ENCODE measurements around the gene NOX1. TPM values are rescaled to one million over a fixed set of nuclear protein-coding genes. Genes with fewer than 3 reads are reported as not detected.

The NOX1 gene
- total and polyA plus RNA-seq, 2 of the 13 experiments (the other 11 are each of a cell fraction or from before 2014, with no cell fraction given), result 0.07 TPM; not detected in 1

DNA sequence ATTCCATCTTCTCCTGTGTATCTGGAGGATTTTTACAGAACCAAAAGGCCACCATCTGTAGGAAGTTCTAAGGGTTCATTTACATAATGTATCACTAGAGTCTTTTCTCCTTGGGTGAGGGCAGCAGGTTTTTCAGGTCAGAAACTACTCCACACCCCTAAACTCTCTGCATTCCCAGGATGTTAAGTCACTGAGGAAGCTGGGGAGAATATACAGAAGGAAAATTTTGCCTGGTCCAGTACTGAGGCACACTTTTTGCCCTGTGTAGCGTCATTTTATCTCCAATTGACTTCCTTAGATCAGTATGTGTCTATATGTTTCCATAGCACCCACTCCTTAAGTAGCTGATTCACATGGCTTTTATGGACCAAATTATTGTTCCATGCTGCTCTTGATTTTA is 37.6 kb upstream of the NOX1 start (continued):
- TF ChIP-seq, protein P1, sequence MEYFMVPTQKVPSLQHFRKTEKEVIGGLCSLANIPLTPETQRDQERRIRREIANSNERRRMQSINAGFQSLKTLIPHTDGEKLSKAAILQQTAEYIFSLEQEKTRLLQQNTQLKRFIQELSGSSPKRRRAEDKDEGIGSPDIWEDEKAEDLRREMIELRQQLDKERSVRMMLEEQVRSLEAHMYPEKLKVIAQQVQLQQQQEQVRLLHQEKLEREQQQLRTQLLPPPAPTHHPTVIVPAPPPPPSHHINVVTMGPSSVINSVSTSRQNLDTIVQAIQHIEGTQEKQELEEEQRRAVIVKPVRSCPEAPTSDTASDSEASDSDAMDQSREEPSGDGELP (IDR thresholded peaks at IDR 0.05; ENCODE audit: borderline replicate concordance, low read depth), result no peak
- no peak for TF ChIP-seq SMAD3 (CRISPR knock-in tag; IDR thresholded peaks at IDR 0.05)

DNA sequence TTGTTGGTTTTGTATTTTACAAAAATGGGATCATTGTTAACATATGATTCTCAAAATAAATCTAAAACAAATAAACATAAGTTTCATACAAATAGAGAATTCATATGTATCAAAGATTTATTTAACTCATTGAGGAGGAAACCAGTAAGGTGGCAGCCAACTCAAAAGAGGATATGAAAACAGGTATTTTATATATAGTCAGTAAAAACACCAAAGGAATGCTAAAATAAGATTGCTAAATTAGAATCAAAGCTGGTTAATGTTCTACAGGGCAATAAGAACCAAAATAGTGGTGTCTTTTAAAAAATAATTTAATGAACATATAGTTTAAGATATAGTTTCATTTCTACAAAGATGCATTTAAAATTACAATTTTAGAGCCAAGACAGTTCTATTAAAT is 31.5 kb upstream of the NOX1 start:
- intact Hi-C loops (cut with micrococcal nuclease; ENCODE audit: unreplicated experiment), result loop anchor here (1.0 kb wide), 1 partner anchor 21 kb away; no protein-coding TSS in a partner anchor
- ChIA-PET CTCF (ENCODE audit: low intra/inter-chr PET ratio, low total read pairs) (no interaction called here), POLR2A (no interaction called here)
- Histone ChIP-seq H3K79me2 (ENCODE audit: insufficient read depth, low read length) (no peaks in the 10 kb centered on the region), H2AFZ (ENCODE audit: low read length) (no peak overlapping the region), H3K36me3 (replicated peaks in 1 of 2; ENCODE audit: control insufficient read depth in 1 of 2, insufficient read depth in 2 of 2, low read length in 2 of 2) (no peaks in the 10 kb centered on the region), H3K4me3 (replicated peaks in 1 of 3; ENCODE audit: insufficient read depth in 1 of 3, low read depth in 2 of 3, low read length in 3 of 3) (no peak overlapping the region), H3K4me1 (ENCODE audit: insufficient read depth, low read length) (no peaks in the 10 kb centered on the region), H3K9ac (ENCODE audit: insufficient read depth, low read depth, low read length) (no peak overlapping the region), H3K9me3 (ENCODE audit: low read length) (no peaks in the 10 kb centered on the region), H3K4me2 (ENCODE audit: low read depth, low read length) (no peak overlapping the region), H3K27ac (ENCODE audit: extremely low read length, insufficient read depth, low read length) (no peak overlapping the region), H3K27me3 (ENCODE audit: control insufficient read depth in 1 of 2, insufficient read depth in 2 of 2, low read length in 2 of 2) (no peaks in the 10 kb centered on the region), H4K20me1 (ENCODE audit: insufficient read depth, low read length) (no peaks in the 10 kb centered on the region)
- no TSS peak for BruUV-seq (replicated peaks)
- no peak for ATAC-seq
- DNase-seq (ENCODE audit: low spot score), result no peak
- in situ Hi-C loops (cut with HindIII; ENCODE audit: extremely low pct_ligation_motif_present, low pct_unique_long_range_greater_than_20kb), result no loop called here
- TF ChIP-seq POGZ (CRISPR knock-in tag; IDR thresholded peaks at IDR 0.05), result no peak
- TF ChIP-seq ZNF3 (CRISPR knock-in tag; IDR thresholded peaks at IDR 0.05), result no peak
- TF ChIP-seq ZNF20 (CRISPR knock-in tag; IDR thresholded peaks at IDR 0.05), result no peak
- TF ChIP-seq, protein P2, sequence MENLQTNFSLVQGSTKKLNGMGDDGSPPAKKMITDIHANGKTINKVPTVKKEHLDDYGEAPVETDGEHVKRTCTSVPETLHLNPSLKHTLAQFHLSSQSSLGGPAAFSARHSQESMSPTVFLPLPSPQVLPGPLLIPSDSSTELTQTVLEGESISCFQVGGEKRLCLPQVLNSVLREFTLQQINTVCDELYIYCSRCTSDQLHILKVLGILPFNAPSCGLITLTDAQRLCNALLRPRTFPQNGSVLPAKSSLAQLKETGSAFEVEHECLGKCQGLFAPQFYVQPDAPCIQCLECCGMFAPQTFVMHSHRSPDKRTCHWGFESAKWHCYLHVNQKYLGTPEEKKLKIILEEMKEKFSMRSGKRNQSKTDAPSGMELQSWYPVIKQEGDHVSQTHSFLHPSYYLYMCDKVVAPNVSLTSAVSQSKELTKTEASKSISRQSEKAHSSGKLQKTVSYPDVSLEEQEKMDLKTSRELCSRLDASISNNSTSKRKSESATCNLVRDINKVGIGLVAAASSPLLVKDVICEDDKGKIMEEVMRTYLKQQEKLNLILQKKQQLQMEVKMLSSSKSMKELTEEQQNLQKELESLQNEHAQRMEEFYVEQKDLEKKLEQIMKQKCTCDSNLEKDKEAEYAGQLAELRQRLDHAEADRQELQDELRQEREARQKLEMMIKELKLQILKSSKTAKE (CRISPR knock-in tag; IDR thresholded peaks at IDR 0.05; ENCODE audit: borderline replicate concordance), result no peak
- TF ChIP-seq ZNF775 (CRISPR knock-in tag; IDR thresholded peaks at IDR 0.05; ENCODE audit: borderline replicate concordance), result no peak
- TF ChIP-seq ZBTB42 (CRISPR knock-in tag; IDR thresholded peaks at IDR 0.05), result no peak
- TF ChIP-seq, protein P3, sequence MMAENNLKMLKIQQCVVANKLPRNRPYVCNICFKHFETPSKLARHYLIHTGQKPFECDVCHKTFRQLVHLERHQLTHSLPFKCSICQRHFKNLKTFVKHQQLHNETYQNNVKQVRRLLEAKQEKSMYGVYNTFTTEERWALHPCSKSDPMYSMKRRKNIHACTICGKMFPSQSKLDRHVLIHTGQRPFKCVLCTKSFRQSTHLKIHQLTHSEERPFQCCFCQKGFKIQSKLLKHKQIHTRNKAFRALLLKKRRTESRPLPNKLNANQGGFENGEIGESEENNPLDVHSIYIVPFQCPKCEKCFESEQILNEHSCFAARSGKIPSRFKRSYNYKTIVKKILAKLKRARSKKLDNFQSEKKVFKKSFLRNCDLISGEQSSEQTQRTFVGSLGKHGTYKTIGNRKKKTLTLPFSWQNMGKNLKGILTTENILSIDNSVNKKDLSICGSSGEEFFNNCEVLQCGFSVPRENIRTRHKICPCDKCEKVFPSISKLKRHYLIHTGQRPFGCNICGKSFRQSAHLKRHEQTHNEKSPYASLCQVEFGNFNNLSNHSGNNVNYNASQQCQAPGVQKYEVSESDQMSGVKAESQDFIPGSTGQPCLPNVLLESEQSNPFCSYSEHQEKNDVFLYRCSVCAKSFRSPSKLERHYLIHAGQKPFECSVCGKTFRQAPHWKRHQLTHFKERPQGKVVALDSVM (CRISPR knock-in tag; IDR thresholded peaks at IDR 0.05), result no peak
- TF ChIP-seq ZNF713 (CRISPR knock-in tag; IDR thresholded peaks at IDR 0.05), result no peak
- no peak for TF ChIP-seq HDAC1 (CRISPR knock-in tag; IDR thresholded peaks at IDR 0.05)
- no peak for TF ChIP-seq ZNF816 (CRISPR knock-in tag; IDR thresholded peaks at IDR 0.05; ENCODE audit: borderline replicate concordance)
- FAIRE-seq, result no peak
